ENCODE results near the gene NELFCD. TPM values are rescaled to one million over a fixed set of nuclear protein-coding genes. Genes with fewer than 3 reads are reported as not detected.
A peak's percentile ranks its signal among the peaks of the same experiment; 100 is the strongest.

Gene NELFCD
- total and polyA plus RNA-seq, 10 of the 15 experiments (the other 5 are each of a cell fraction or from before 2014, with no cell fraction given), result 8.9 to 109 (median 82.9) TPM

DNA sequence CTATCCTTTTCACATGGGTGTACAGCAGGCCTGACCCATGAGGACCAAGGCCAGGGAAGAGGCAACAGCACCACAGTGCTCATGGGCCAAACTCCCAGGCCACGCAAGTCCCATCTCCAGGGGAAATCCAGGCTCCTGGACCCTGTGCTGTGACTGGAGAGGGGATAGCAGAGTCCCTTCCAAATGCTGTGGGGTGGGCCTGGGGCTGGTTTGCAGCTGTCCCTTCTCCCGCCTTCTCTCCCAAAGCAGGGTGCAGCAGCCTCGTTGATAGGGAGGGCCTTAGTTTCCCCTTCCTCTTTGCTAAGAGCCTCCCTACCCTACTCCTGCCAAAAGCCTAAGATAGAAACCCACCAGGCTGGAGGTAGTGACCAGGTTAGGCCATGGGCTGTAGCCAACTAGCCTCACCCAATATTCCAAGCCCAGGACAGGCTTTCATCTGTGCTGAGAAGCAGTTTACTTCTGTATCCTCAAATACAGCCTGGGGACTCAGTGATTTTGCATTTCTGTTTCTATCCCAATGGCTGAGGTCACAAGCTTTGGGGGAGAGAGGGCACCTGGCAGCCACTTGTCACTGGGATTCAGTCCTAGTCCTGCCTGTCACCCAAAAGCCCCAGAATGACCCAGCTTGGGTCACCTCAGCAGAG, 24.6 kb downstream of the NELFCD start:
- Histone ChIP-seq H3K4me3 (peak overlapping the region; percentile 92), H3K9me3 (replicated peaks; ENCODE audit: control insufficient read depth, insufficient read depth, low read length) (no peaks in the 10 kb centered on the region), H3K27me3 (replicated peaks in 1 of 2; ENCODE audit: control insufficient read depth in 2 of 2, insufficient read depth in 2 of 2, low read length in 1 of 2) (no peaks in the 10 kb centered on the region), H3K4me1 (ENCODE audit: control insufficient read depth, insufficient read depth, low read length) (peaks cover 35% of the 10 kb centered on the region), H2AFZ (ENCODE audit: control insufficient read depth, low read depth, low read length) (no peak overlapping the region), H4K20me1 (ENCODE audit: control insufficient read depth, insufficient read depth) (0 out of 2 replicates have a peak, but pooled peaks cover 2% of the 10 kb centered on the region), H3K9ac (ENCODE audit: control insufficient read depth, insufficient read depth, low read length) (peak overlapping the region; percentile 92), H3K4me2 (ENCODE audit: control insufficient read depth, insufficient read depth) (peak overlapping the region; percentile 53), H3K36me3 (ENCODE audit: control insufficient read depth in 2 of 2, insufficient read depth in 2 of 2, low read length in 1 of 2) (peaks cover 16 to 24% of the 10 kb centered on the region in 2 experiments), H3K27ac (ENCODE audit: control insufficient read depth, insufficient read depth) (peak overlapping the region; percentile 95), H3K79me2 (ENCODE audit: control insufficient read depth, insufficient read depth, low read length) (peaks cover 56% of the 10 kb centered on the region)
- FAIRE-seq, result no peak
- in situ Hi-C loops (cut with MboI), result loop anchor here (10.0 kb wide), 2 partner anchors 551 to 1611 kb away; partner anchors contain the start of gene RBM38
- intact Hi-C loops (cut with micrococcal nuclease; ENCODE audit: unreplicated experiment), result loop anchor here (2.0 kb wide), 2 partner anchors 21 to 115 kb away; no protein-coding TSS in a partner anchor
- 10% methylated on average over 3 of the region's 3 CpGs for WGBS (ENCODE audit: insufficient coverage, insufficient replicate concordance, low lambda C conversion rate, missing lambda C conversion rate)
- ChIA-PET SMC1A (ENCODE audit: uncharacterized antibody, unreplicated experiment) (interaction anchor here (0.6 to 2.0 kb wide), 8 partner anchors 21 to 121 kb away, joined by 3 to 14 read pairs (median 5); partner anchors contain the start of gene ATP5F1E), RAD21 (ENCODE audit: unreplicated experiment) (interaction anchor here (0.8 to 2.3 kb wide), 8 partner anchors 23 to 116 kb away, joined by 3 to 11 read pairs (median 3); partner anchors contain the start of gene ATP5F1E), CTCF (no interaction called here), POLR2A (interaction anchor here (0.6 to 1.7 kb wide), 5 partner anchors 24 to 98 kb away, joined by 3 to 5 read pairs (median 4); partner anchors contain the start of genes ATP5F1E and NELFCD)
- DNase-seq (ENCODE audit: low read depth, low spot score), result no peak
- BruUV-seq (replicated peaks), result TSS peak; percentile 53
- TF ChIP-seq CREM (IDR thresholded peaks at IDR 0.05; ENCODE audit: low read depth) (0 out of 2 replicates have a peak, but pooled peaks have one; percentile 6), EZH2 (IDR thresholded peaks at IDR 0.05; ENCODE audit: borderline replicate concordance, control insufficient read depth, low read depth, low read length) (no peak)
- no peak for ATAC-seq

DNA sequence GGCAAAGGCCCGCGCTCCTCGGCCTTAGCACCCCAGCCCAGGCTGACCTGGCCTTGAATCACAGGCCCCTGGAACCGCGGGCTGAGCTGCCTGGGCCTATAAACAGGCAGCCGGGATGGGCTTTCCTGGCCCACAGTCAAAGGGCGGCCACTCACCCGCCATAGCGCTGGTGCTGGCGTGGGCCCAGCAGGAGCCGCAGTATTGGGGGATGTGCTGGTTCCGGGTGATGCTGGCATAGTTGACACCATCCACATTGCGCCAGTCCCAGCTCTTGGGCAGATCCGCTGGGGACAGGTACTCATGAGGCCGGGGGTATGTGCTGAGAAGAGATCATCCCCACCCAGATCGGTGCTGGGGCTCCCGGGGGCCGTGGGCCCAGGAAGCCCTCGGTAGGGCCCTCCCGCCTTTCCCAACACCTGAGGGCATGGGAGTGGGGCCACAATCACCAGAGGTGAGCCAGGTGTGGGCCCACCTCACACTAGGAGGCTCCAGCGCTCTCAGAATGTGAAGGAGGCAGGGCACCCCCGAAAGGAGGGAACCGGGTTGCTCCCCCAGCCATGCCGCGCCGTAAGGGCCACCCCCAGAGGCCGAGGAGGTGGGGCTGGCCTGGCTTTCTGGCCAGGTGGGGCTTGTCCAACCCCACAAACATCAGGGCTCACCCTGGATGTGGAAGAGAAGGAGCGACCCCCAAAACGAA, 25.3 kb downstream of the NELFCD start:
- ChIA-PET CTCF (no interaction called here), SMC1A (ENCODE audit: uncharacterized antibody, unreplicated experiment) (interaction anchor here (0.6 to 2.0 kb wide), 6 partner anchors 21 to 122 kb away, joined by 3 to 14 read pairs (median 5); partner anchors contain the start of gene ATP5F1E), POLR2A (interaction anchor here (0.6 to 1.7 kb wide), 4 partner anchors 25 to 83 kb away, joined by 3 to 5 read pairs (median 4); partner anchors contain the start of genes ATP5F1E and NELFCD), RAD21 (ENCODE audit: unreplicated experiment) (interaction anchor here (0.8 to 2.3 kb wide), 4 partner anchors 23 to 116 kb away, joined by 3 to 11 read pairs (median 6); partner anchors contain the start of gene ATP5F1E)
- Histone ChIP-seq H3K36me3 (ENCODE audit: control insufficient read depth in 2 of 2, insufficient read depth in 2 of 2, low read length in 1 of 2) (peaks cover 12 to 19% of the 10 kb centered on the region in 2 experiments), H3K4me1 (ENCODE audit: control insufficient read depth, insufficient read depth, low read length) (peaks cover 35% of the 10 kb centered on the region), H3K4me2 (ENCODE audit: control insufficient read depth, insufficient read depth) (peak overlapping the region; percentile 53), H3K9ac (ENCODE audit: control insufficient read depth, insufficient read depth, low read length) (peak overlapping the region; percentile 92), H3K79me2 (ENCODE audit: control insufficient read depth, insufficient read depth, low read length) (peaks cover 56% of the 10 kb centered on the region), H3K27me3 (replicated peaks in 1 of 2; ENCODE audit: control insufficient read depth in 2 of 2, insufficient read depth in 2 of 2, low read length in 1 of 2) (no peaks in the 10 kb centered on the region), H4K20me1 (ENCODE audit: control insufficient read depth, insufficient read depth) (0 out of 2 replicates have a peak, but pooled peaks cover 2% of the 10 kb centered on the region), H3K27ac (ENCODE audit: control insufficient read depth, insufficient read depth) (peak overlapping the region; percentile 95), H2AFZ (ENCODE audit: control insufficient read depth, low read depth, low read length) (no peak overlapping the region; the same call in 1 of the 2 replicates), H3K9me3 (replicated peaks; ENCODE audit: control insufficient read depth, insufficient read depth, low read length) (no peaks in the 10 kb centered on the region), H3K4me3 (peak overlapping the region; percentile 92)
- in situ Hi-C loops (cut with MboI), result loop anchor here (10.0 kb wide), 2 partner anchors 552 to 1612 kb away; partner anchors contain the start of gene RBM38
- intact Hi-C loops (cut with micrococcal nuclease; ENCODE audit: unreplicated experiment), result no loop called here
- no TSS peak for BruUV-seq (replicated peaks)
- FAIRE-seq (no peak), ATAC-seq (peak; percentile 5), DNase-seq (ENCODE audit: low read depth, low spot score) (no peak)
- WGBS (ENCODE audit: insufficient coverage, insufficient replicate concordance, low lambda C conversion rate, missing lambda C conversion rate), result under 1% methylated on average over 29 of the region's 29 CpGs
- TF ChIP-seq NFYA (IDR thresholded peaks at IDR 0.05; ENCODE audit: borderline replicate concordance, low read depth, low read length) (no peak), TCF3 (IDR thresholded peaks at IDR 0.05; ENCODE audit: borderline replicate concordance, insufficient read depth, low read depth, low read length) (no peak)
- TF ChIP-seq, protein P1, sequence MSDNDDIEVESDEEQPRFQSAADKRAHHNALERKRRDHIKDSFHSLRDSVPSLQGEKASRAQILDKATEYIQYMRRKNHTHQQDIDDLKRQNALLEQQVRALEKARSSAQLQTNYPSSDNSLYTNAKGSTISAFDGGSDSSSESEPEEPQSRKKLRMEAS (IDR thresholded peaks at IDR 0.05; ENCODE audit: low read depth, low read length), result no peak; the same call in 1 of the 2 replicates
- TF ChIP-seq, protein P2, sequence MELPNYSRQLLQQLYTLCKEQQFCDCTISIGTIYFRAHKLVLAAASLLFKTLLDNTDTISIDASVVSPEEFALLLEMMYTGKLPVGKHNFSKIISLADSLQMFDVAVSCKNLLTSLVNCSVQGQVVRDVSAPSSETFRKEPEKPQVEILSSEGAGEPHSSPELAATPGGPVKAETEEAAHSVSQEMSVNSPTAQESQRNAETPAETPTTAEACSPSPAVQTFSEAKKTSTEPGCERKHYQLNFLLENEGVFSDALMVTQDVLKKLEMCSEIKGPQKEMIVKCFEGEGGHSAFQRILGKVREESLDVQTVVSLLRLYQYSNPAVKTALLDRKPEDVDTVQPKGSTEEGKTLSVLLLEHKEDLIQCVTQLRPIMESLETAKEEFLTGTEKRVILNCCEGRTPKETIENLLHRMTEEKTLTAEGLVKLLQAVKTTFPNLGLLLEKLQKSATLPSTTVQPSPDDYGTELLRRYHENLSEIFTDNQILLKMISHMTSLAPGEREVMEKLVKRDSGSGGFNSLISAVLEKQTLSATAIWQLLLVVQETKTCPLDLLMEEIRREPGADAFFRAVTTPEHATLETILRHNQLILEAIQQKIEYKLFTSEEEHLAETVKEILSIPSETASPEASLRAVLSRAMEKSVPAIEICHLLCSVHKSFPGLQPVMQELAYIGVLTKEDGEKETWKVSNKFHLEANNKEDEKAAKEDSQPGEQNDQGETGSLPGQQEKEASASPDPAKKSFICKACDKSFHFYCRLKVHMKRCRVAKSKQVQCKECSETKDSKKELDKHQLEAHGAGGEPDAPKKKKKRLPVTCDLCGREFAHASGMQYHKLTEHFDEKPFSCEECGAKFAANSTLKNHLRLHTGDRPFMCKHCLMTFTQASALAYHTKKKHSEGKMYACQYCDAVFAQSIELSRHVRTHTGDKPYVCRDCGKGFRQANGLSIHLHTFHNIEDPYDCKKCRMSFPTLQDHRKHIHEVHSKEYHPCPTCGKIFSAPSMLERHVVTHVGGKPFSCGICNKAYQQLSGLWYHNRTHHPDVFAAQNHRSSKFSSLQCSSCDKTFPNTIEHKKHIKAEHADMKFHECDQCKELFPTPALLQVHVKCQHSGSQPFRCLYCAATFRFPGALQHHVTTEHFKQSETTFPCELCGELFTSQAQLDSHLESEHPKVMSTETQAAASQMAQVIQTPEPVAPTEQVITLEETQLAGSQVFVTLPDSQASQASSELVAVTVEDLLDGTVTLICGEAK (IDR thresholded peaks at IDR 0.05; ENCODE audit: borderline replicate concordance), result no peak
- TF ChIP-seq, protein P3, sequence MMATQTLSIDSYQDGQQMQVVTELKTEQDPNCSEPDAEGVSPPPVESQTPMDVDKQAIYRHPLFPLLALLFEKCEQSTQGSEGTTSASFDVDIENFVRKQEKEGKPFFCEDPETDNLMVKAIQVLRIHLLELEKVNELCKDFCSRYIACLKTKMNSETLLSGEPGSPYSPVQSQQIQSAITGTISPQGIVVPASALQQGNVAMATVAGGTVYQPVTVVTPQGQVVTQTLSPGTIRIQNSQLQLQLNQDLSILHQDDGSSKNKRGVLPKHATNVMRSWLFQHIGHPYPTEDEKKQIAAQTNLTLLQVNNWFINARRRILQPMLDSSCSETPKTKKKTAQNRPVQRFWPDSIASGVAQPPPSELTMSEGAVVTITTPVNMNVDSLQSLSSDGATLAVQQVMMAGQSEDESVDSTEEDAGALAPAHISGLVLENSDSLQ (IDR thresholded peaks at IDR 0.05), result no peak
